Ectodermal cell (in vitro differentiated cells): ENCODE measurements around the gene VAPB.
"Not testable (repeated sequence)": the region's sequence is repeated elsewhere in the genome, so short reads cannot be mapped to it uniquely, and the experiment has no call there.

Experiments used
- H3K27ac ChIP-seq: 2 replicates; pipeline ENCODE4 v1.7.0; 2013; ENCODE audit warnings: mild to moderate bottlenecking, low read depth, low read length; ENCODE audit not compliant: insufficient read depth, poor library complexity, severe bottlenecking
- H3K27me3 ChIP-seq: 2 replicates; pipeline ENCODE4 v1.7.0; 2013; ENCODE audit warnings: mild to moderate bottlenecking, low read length; ENCODE audit not compliant: insufficient read depth, control insufficient read depth, poor library complexity, severe bottlenecking
- H3K36me3 ChIP-seq: one replicate; pipeline ENCODE4 v1.7.0; 2013; ENCODE audit warnings: low read length; ENCODE audit not compliant: control insufficient read depth, insufficient read depth
- H3K4me1 ChIP-seq: one replicate; pipeline ENCODE4 v1.7.0; 2013; ENCODE audit warnings: low read length; ENCODE audit not compliant: control insufficient read depth, insufficient read depth
- H3K4me3 ChIP-seq: 2 replicates; pipeline ENCODE4 v1.7.0; 2013; ENCODE audit warnings: low read depth, low read length, control low read depth; ENCODE audit not compliant: insufficient read depth
- H3K9me3 ChIP-seq: 2 replicates; pipeline ENCODE4 v1.7.0; 2013; ENCODE audit warnings: mild to moderate bottlenecking, low read length, moderate library complexity; ENCODE audit not compliant: control insufficient read depth
- WGBS, 2 experiments: methylation state at CpG; one replicate each; pipeline ENCODE4 v1.1.7; 2013; ENCODE audit warnings: missing lambda C conversion rate in 2 of 2; 5-methylcytosine and 5-hydroxymethylcytosine counted together

VAPB gene

DNA sequence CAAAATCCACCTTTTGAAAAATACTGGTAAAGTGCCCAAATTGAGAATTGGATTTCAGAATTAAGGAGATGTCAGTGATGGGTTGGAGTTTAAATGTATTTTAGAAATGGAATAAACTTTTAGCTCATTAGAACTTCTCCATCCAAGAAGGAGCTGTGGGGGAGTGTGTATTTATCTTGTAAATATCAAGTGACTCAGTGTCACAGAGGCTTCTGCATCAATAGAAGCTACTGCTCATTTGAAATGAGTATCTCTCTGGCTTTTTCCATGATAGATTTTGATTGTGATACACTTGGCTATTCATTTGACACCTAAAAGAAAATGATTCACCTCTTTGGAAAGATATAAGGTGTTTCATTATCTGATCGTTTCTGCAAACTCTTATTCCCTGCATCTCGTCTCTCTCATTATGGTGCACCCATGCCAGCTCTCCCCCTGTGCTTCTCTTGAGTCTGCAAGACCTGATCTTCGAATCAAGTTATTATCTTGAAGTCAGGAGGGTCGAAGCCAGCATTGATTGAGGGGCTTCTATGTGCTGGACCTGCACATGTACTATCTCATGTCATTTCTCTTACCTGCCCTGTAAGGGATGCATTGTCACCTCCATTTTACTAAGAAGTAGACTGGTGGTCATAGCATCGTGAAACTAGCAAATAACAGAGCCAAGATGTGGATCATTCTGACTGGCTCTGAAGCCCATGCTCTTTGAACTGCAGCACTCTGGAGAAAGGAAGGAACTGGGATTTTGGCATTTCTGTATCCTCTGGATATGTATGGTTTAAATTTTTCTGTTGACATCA lies 30.1 kb downstream of the VAPB start:
- 88% methylated on average over 5 of the region's 5 CpGs for WGBS, 2 experiments
- Histone ChIP-seq H3K27me3 (no peaks in the 10 kb centered on the region), H3K9me3 (no peaks in the 10 kb centered on the region), H3K4me1 (peaks cover 16% of the 10 kb centered on the region), H3K4me3 (no peak overlapping the region), H3K27ac (no peak overlapping the region), H3K36me3 (peaks cover 7% of the 10 kb centered on the region)

DNA sequence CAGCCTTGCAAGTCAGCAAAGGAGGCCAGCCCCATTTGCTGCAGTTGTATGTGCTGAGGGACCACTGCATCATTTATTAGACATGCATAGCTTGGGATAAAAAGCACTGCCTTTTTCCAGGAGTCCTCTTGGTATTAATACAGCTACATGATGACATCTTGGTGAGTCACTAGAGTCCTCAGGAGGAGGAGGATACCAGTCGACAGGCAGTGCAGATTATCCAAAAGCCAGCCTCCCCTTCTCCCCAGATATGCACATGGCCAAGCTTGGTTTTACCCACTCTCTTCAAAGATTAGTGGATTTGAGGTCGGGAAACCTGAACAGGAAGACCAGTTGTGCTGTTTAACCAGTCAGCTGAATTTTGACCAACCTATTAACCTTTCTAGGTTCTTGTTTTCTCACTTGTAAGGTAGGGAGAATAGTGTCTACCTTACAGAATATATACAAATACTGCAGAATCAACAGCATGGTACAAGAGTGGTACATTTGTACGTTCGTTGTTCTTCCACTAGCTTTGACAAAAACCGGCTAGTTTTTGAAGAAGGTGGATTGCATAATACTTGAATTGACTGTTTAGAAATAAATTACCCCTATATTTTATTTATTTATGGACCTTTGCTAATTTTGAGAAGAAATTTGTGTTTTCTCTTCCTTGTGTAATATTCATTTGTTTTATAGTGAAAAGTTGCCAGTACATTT lies 31.9 kb downstream of the VAPB start:
- peaks cover 17% of the 10 kb centered on the region for H3K4me1 ChIP-seq
- H3K36me3 ChIP-seq = peaks cover 7% of the 10 kb centered on the region
- H3K27me3 ChIP-seq = no peaks in the 10 kb centered on the region
- no peaks in the 10 kb centered on the region for H3K9me3 ChIP-seq
- H3K27ac ChIP-seq = no peak overlapping the region
- no peak overlapping the region for H3K4me3 ChIP-seq
- 84 to 92% methylated on average over 2 to 3 of the region's 5 CpGs for WGBS, 2 experiments

- no peak overlapping the region for H3K4me3 ChIP-seq
- H3K4me1 ChIP-seq = peaks cover 17% of the 10 kb centered on the region
- WGBS, 2 experiments = 86 to 94% methylated on average over 1 of the region's 1 CpG
- H3K27ac ChIP-seq = no peak overlapping the region
- no peaks in the 10 kb centered on the region for H3K9me3 ChIP-seq
- H3K36me3 ChIP-seq = peaks cover 7% of the 10 kb centered on the region
- H3K27me3 ChIP-seq = no peaks in the 10 kb centered on the region
Observed at GRCh38 chr20:58421497-58421850, 32.4 kb downstream of the VAPB start.

- no peaks in the 10 kb centered on the region for H3K9me3 ChIP-seq
- 40 to 44% methylated on average over 6 of the region's 6 CpGs for WGBS, 2 experiments
- H3K4me3 ChIP-seq = no peak overlapping the region
- peaks cover 17% of the 10 kb centered on the region for H3K4me1 ChIP-seq
- H3K27ac ChIP-seq = no peak overlapping the region
- H3K36me3 ChIP-seq = peaks cover 3% of the 10 kb centered on the region
- no peaks in the 10 kb centered on the region for H3K27me3 ChIP-seq
Observed at GRCh38 chr20:58424218-58424969, 35.4 kb downstream of the VAPB start.

GRCh38 chr20:58427571-58427970 lies 38.5 kb downstream of the VAPB start:
- 96% methylated on average over 3 of the region's 3 CpGs for WGBS, 2 experiments

DNA sequence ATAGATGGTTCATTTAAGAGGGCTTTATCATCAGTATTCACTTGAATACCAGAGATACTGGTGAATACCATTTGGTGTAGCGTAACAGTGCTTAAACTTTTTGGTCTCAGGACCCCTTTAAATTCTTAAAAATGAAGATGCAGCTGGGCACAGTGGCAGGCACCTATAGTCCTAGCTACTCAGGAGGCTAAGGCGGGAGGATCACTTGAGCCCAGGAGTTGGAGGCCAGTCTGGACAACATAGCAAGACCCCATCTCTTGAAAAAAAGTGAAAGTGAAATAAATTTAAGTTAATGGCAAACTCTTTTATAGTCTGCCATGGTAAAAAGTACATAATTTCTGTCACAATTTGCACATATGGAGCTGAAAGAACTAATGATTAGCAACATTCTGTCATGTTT lies 39.3 kb downstream of the VAPB start:
- Histone ChIP-seq H3K4me3 (no peak overlapping the region), H3K36me3 (no peaks in the 10 kb centered on the region), H3K27ac (no peak overlapping the region), H3K27me3 (no peaks in the 10 kb centered on the region), H3K4me1 (peaks cover 9% of the 10 kb centered on the region), H3K9me3 (no peaks in the 10 kb centered on the region)
- 95 to 97% methylated on average over 2 of the region's 2 CpGs for WGBS, 2 experiments

More at GRCh38 chr20:58427571-58427970, 38.5 kb downstream of the VAPB start:
- peaks cover 14% of the 10 kb centered on the region for H3K4me1 ChIP-seq
- not testable (repeated sequence) for H3K9me3 ChIP-seq, H3K36me3 ChIP-seq, H3K27me3 ChIP-seq, H3K27ac ChIP-seq, H3K4me3 ChIP-seq

DNA sequence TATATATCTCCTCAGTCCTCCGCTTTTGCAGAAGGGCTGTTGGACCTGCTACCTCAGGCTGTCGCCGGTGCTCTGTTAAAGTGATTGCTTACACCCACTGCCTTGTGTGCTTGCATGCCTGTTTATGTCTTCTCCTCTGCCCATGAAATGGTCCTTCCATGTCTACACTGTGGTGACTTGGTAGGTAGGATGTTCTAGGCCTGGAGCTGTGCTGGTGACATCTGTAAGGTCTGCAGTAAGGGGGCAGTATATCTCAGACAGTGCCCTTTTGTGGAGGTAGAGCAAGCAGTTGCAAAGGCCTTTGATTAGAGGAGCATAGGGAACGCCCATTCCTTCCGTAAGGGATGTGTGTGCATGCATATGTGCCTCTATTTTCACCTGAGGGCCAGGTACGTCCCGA lies 40.3 kb downstream of the VAPB start:
- H3K9me3 ChIP-seq = no peaks in the 10 kb centered on the region
- 94 to 95% methylated on average over 7 of the region's 7 CpGs for WGBS, 2 experiments
- no peak overlapping the region for H3K27ac ChIP-seq
- H3K36me3 ChIP-seq = no peaks in the 10 kb centered on the region
- H3K4me1 ChIP-seq = no peaks in the 10 kb centered on the region
- no peaks in the 10 kb centered on the region for H3K27me3 ChIP-seq
- no peak overlapping the region for H3K4me3 ChIP-seq

- no peaks in the 10 kb centered on the region for H3K4me1 ChIP-seq
- no peaks in the 10 kb centered on the region for H3K9me3 ChIP-seq
- WGBS, 2 experiments = 94 to 96% methylated on average over 2 of the region's 2 CpGs
- H3K27me3 ChIP-seq = no peaks in the 10 kb centered on the region
- H3K27ac ChIP-seq = no peak overlapping the region
- H3K4me3 ChIP-seq = no peak overlapping the region
- H3K36me3 ChIP-seq = no peaks in the 10 kb centered on the region
Observed at GRCh38 chr20:58431134-58431533, 42.1 kb downstream of the VAPB start.

DNA sequence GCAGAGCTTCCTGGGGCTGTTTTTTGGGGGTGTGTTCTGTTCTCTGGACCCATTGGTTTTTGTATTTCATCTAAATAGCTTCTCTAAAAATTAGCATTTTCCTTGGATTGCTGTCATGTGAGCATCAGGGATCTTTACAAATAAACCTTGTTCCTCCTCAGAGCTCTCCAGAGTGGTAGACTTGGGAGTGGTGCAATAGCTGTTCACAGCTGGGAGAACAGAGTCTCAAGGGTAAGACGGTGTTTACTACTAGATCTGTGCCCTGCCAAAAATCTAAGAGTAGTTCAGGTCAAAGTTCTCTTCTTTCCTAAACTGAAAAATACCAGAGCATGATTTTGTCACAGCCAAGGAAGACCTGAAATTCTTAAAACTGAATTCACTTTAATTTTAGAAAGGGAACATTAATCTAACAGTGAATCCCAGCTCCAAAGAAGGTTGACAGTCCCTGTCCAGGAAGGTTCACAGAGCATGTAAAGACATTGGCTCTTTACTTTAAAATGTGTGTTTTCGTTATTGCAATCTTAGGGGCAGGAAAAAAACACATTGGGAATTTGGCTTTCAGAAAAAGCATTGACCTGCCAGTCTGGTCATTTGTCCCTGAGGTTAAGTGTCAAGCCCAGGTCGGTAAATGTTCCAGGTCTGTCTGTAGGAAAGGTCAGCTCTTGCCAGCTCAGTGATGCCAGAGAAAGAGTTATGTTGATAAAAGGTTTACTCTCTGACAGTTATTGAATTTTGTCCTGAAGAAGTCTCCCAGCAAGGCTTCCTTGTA lies 43.3 kb downstream of the VAPB start:
- WGBS, 2 experiments = 93 to 94% methylated on average over 3 of the region's 3 CpGs
- H3K4me3 ChIP-seq = no peak overlapping the region
- H3K27me3 ChIP-seq = no peaks in the 10 kb centered on the region
- no peaks in the 10 kb centered on the region for H3K4me1 ChIP-seq
- no peaks in the 10 kb centered on the region for H3K9me3 ChIP-seq
- H3K27ac ChIP-seq = no peak overlapping the region
- no peaks in the 10 kb centered on the region for H3K36me3 ChIP-seq
